GM18951 (cell line): ENCODE measurements around the gene MRPS2.

Experiments used
- POLR2A ChIP-seq: IDR thresholded peaks from 4 replicates; pipeline ENCODE4 v1.6.1; 2011; ENCODE audit warnings: mild to moderate bottlenecking; ENCODE audit not compliant: insufficient read length, insufficient read depth; ENCODE audit errors: extremely low read depth
- in situ Hi-C: fragments of 300-500 bp; cut with MboI; formaldehyde crosslinking; loops from one replicate; pipeline ENCODE4 v1.12.0; 2022; ENCODE audit warnings: low sequenced_read_pairs, mixed read lengths, inconsistent platforms; ENCODE audit not compliant: unreplicated experiment

The MRPS2 gene

GRCh38 chr9:135551031-135551430 is 50.5 kb downstream of the MRPS2 start:
- TF ChIP-seq POLR2A: no peak
- in situ Hi-C loops: no loop called here

DNA sequence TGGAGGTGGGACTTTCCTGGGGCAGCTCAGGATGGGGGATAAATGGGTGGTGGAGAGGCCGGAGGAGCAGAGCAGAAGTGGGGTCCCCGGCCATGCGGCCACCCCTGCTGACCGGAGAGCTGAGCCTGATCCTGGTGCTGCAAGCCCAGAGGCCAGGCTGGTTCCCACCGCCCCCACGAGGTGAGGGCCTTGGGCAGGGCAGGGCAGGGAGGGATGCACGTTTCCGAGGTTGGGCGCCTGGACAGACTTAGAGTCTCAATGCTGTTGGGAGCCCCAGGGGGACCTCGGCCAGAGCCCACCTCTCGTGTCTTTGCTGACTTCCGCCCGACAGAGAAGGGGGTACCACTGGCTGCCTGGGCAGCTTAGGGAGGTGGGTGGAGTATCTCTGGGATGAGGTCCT is 51.0 kb downstream of the MRPS2 start:
- TF ChIP-seq POLR2A: no peak
- in situ Hi-C loops: no loop called here

GRCh38 chr9:135552021-135552697 is 51.7 kb downstream of the MRPS2 start:
- in situ Hi-C loops: no loop called here
- no peak for TF ChIP-seq POLR2A

- in situ Hi-C loops: no loop called here
- no peak for TF ChIP-seq POLR2A
These were observed 52.3 kb downstream of the MRPS2 start for GRCh38 chr9:135552698-135553171.
